HT-29 (cell line): ENCODE measurements around the gene TEX2. TPM values are rescaled to one million over a fixed set of nuclear protein-coding genes. Genes with fewer than 3 reads are reported as not detected.
"Not testable (repeated sequence)": the region's sequence is repeated elsewhere in the genome, so short reads cannot be mapped to it uniquely, and the experiment has no call there.

Experiments
- DNase-seq: peaks from one replicate; pipeline ENCODE4 v3.0.0-alpha.2; 2015; ENCODE audit warnings: low spot score
- total RNA-seq: library from RNA; depleted of rRNA; stranded (reverse); fragments of >200 nt; shearing (Covaris generic); gene quantifications from 2 replicates; pipeline ENCODE4 v1.2.3, GENCODE V29; 2014

TEX2 gene
- total RNA-seq, 1 experiment from 2014 or later = 9.8 TPM

DNA sequence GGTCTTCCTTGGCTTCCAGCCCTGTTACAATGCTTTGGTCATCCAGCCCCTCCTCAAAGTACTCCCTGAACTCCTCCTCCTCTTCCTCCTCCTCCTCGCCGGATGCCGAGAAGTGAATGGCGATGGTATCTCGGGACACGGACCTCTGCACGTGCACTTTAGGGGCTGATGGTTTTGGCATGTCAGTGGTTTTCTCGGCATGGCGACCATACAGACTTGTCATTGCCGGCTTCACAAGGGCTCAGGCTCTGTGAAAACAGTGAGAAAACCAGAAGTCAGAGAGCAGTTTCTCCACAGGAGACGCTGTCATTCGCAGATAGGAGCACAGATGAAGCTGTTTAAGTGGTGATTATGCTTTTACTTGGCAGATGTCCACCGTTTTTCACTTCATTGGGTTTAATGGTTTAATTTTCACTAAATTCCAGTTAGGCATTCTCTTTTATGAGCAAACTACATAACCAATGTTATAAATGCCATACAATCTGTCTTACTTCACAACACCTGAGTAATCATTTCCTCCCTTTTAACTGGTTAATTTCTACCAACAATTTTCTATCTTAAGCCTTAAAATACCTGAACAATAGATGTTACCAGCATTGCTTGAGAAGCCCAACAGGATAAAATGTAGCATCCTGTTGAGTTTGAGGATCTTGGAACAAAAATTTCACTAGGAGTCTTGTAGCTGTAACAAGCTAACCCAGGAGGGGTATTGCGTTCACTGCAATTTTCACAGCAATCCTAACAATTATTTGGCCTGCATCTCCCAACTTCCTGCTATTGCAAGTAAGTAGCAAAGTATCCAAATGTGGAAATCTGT, 48.9 kb downstream of the TEX2 start:
- no peak for DNase-seq

DNA sequence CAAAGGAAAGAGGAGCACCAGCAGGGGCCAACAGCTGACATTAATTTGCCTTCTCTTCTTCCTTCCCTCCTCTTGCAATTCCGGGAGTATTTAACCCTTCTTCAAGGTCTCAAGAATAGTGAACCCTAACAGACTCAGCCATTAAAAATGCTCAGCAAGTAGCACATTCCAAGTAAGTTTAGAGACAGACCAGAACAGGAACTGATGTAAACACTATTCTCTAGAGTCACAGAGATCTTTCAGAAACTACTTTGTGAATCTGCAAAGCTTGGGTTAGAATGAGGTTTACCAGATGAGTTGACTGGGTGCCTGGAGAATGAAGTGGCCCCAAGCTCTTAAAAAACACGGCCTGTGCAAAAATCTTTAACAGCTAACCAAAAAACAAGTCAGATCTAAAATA, 50.9 kb downstream of the TEX2 start:
- no peak for DNase-seq

DNA sequence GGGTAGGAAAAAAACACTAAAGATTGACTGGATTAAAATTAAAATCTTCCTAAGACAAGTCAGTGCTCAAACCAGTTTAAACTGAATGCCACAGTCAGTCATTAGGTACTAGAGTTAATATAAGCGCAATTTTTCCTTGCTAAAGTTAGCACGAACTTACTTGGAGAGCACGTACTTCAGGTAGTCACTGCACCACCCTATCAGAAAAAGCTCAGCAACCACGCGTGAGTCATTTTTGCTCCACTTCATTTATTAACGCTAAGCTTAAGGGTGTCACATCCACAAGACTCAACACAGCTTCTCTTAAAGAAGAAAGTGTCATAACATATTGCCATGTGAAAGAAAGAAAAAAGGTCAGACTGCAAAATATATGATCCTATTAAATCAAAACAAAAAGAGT, 53.1 kb downstream of the TEX2 start:
- no peak for DNase-seq

DNA sequence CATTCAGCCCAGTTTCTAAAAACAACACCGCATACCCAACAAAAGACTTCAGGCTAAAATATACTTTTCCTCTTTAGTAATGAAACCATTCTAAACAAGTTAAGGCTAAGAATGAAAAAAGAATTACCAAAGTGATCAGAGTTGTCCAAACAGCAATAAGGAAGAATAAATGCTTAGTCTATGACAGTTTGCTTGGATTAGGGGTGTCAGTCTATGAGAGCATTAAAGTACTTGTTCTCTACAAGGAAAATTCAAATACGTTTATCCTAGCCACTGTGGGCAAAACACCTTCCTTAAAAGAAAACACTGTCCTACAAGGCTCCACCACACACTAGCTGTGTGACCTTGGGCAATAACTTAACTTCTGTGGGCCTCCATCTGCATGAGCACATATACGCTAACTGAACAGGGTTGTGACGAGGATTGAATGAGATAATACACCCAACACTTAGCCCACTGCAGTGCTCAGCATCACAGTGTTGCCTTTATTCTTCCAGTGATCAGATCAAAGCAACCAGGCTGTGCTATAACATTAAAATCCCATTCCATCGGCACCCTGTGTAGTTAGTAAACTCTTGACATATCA, 53.6 kb downstream of the TEX2 start:
- DNase-seq = no peak

DNA sequence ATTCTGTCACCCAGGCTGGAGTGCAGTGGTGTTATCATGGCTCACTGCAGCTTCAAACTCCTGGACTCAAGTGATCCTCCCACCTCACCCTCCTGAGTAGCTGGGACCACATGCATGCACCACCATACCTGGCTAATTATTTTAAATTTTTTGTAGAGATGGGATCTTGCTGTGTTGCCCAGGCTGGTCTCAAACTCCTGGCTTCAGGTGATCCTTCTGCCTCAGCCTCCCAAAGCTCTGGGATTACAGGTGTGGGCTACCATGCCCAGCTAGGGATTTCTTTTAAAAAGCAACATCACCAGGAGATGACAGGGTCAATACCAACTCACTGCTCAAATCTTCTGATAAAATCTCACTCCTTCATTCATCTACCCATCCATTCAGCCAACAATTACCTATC, 54.4 kb downstream of the TEX2 start:
- DNase-seq = not testable (repeated sequence)

DNA sequence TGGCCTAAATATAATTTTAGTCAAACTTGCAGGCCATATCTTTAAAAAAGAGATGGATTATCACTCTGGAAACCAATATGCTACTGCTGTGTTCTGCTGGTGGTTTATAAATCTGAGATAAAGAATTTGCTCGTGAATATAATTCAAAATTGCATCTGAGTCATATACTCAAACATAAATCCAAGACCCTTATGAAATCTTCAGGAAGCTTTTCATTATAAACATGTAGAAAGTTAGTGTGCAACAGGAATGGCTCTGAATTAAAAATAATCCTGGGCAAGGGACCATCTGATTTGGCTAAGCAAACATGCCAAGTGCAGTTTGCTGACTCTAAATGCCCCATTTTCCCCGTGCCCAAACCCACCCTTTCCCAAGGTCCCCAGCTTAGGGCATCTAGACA, 57.3 kb downstream of the TEX2 start:
- no peak for DNase-seq

DNA sequence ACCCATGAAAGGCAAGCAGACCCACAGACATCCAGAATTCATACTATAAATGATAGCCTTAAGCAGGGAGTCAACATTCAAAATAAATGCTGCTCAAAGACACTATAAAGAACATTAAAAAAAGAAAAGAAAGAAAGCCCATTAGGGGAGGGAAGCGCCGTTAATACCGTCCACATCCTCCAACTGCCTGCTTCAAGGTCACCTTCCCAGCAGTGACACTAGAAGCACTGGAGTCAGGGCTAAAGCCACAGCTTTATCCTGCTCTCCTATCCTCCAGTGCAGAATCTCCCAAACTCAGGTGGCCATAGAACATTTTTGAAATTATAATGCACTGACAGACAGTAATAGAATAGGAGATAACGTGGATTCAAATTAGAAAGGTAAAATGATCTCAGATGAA, 59.4 kb downstream of the TEX2 start:
- no peak for DNase-seq

DNA sequence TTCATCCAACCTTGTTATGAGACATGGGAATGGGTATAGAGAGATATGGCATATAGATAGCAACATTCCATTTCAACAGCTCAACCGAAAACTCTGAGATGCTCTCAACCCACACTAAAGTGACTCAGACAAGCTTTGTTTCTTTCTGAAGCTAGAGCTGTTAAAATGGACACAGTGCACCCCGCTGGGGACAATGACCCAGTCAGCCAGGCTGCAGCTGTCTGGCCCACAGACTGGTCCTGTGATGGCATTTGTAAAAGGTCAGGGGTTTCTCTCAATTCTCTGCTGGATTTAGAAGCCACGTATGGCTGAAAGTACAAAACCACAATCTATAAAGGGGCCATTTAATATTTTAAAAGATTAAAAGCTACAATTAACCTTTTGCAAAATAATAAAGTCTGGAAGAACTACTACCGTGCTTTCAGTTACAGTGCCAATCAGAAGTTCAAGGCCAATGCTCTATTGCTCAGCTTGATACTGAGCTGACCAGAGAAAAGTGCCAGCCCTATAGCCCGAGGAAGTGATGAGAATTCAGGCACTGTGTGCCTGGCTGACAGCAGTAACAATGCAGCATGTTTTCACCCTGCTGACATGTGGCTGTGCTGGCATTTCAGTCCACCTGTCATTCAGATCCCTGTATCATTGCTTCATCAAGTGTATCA, 60.2 kb downstream of the TEX2 start:
- no peak for DNase-seq

DNA sequence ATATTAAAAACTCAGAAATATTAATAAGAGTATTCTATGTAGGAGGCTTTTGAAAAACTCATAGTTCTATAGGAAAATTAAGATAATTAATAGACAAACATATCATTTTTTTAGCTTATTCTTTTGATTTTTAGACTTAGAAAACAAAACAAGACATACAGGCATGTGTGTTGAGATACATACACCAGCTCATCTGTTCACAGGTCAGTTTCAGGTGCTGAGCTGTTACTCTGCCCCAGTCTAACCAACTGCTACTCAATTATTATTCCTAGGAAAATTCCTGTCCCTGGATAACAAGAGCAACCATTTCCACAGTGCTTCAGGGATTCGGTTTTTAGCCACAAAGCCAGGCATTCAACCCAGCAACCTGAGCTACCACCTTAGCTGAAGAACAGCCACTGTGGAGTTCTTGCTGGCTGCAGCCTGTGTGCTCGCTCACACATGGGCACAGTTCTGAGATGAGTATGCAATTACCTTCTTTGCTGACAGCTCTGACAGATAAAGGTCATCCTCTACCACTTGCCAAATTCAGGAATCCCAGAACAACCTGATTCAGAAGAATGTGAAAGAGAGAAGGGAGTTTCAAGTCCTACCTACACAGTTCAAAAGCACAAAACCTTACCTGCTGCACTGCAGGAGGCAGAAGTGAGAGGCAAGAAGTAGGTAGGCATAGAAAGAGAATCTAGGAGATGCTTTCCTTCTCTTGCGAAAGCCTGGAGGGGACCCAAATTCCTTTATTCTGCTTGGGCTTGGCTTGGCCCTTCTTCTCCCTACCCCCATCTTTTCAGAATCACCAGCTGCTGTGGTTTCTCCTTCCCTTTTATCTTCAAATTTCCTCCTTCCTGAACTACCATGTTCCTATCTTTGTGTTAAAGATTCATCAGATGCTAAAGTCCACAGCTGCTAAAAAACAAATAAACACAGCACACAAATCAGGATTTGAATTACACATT, 62.7 kb downstream of the TEX2 start:
- no peak for DNase-seq

DNA sequence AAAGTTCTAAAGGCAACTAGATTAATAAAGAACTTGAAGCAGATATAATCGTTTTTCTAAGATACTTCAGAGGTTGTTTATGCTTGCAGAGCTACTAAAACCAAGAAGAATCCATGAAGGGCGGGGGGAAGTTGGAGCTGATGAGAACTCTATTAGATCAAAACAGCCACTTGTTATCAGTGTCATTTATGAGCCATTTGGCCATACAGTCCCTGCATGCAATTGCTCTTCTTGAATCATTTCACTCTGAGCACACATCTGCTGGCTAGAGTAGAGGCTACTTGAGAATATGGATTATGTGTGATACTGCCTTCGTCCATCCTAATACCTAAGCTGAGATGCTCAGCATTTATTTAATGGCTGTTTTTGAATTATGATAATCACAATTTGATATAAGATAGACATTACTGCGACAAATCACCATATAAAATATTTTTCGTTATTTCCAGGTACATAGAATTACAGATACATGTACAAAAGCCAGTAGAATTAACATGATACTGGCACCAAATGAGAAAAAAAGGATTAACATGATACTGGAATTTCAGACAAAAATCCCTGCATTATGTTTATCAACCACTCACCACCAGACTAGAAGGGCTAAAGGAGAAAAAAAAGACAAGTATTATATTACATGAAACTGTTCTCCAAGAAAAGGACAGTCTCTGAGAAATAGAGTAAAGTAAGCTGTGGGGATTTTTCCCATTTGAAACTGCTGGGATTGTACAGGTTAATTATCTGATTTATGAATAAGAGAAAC, 64.5 kb downstream of the TEX2 start:
- DNase-seq = no peak

DNA sequence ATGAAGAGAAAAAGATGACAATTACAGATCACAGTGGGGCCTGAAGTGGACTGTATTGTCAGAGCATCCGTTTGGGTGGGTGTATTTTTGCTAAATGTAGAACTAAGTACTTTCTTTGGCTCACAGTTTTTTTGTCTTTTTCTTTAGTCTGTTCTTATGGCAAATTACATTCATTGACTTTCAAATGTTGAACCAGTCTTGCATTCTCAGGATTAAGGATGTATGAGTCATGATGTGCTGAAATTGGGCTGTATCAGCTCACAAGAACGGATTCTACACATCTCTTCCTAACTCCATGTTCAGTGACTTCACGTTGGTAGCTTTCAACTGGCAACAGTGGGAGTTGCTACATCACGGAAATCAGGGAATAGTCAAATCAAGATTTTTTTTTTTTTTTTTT, 66.5 kb downstream of the TEX2 start:
- DNase-seq = no peak

DNA sequence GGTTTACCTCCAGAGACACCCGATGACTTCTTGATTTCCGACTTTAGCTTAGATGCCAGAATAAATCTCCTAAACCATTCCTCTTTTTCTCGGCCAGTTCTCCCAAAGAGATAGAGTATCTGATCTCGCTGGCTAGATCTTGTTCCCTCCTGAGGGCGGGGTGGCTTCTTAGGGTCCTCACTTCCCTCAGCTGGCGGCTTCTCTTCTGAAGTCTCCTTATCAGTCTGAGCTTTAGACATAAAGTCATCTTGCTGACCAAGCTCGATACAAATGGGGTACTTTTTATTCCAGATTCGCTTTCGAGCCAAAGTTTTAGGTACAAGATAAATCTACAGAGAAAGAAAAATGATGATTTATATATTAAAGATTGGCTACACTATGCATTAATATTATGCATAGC, 69.5 kb downstream of the TEX2 start:
- DNase-seq = no peak

DNA sequence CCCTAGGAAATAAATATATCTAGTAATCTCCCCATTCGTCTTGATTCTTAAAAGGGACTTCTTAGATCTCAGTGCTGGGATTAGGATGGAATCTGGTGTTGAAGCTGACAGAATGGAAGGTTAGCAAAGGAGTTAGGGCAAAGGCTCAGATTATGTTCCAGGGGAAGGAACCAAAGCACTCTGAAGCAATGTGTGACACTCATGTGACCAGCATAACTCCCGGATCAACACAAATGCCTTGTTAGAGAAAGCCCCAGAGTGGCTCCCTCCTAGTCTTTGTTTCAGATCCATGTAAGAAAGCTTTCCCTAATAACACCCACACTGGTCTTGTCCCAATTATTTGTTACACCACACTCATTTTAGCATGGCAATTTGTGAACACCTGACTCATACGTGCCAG, 70.5 kb downstream of the TEX2 start:
- DNase-seq = no peak

DNA sequence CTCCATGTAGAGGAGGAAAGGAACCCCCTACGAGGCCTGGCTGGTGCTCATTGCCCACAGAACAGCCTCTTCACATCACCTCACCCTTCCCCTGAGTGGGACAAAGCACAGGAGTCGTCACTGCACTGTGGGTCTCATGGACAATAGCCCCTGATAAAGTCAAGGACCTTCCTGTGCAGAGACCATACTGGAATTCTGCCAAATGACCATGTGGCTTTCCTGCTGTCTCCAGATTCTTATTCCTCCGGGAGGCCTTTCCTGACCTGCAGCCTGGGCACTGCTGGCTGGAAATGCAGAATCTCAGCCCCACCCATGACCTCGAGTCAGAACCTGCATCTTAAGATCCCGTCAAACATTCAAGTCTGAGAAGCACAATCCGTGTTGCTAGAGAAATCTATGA, 72.6 kb downstream of the TEX2 start:
- DNase-seq = no peak

DNA sequence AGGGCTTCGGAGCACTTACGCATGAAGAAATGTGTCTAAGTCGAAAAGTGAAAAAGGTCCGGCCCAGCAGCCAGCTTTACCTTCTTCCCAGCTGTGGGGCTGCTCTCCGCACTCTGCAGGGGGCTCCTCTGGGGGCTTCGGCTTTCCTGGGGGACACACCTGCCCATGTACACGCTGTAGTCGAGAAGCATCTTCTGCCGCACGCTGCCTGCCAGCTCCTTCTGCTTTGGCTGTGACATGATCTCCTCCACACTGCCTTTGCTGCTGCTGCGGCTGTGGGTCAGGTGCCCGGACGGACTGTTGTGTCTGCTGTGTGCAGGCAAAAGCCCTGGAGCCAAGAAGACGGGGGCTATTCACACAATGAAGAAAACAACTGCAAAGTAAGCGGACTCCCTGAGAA, 75.0 kb downstream of the TEX2 start:
- DNase-seq = no peak

DNA sequence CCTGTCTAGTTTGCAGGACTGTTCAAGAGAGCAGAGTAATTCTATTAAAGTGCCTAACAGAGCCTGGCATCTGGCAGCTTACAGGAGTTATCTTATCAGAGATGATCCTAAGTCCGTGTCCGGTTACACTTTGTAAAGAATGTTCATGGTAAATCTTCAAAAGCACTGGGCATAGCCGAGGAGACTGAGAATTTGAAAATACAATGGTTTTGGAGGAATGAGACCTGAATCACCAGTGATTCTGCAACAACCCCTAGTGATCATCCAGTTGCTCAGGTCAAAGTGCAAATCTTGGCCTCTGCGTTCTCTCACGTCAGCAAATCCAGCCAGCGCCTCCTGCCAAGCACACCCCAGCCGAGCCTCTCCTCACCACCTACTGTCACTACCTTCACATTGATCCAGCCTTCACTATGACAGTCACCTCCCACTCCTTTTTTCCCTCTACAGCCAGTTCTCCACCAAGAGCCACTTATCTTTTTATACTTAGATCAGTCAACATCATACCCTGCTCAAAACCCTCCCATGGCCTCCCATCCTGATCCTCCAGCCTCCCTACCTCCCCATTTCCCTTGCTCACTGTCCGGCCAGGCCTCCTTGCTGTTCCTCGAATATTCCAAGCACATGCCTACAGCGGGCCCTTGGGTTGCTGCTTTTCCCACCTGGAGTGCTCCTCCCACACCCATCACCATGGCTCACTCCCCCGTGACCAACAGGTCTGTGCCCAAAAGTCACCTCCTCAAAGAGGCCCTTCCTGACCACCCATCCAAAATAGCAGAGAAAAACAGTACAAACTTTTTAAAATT, 75.8 kb downstream of the TEX2 start:
- no peak for DNase-seq

DNA sequence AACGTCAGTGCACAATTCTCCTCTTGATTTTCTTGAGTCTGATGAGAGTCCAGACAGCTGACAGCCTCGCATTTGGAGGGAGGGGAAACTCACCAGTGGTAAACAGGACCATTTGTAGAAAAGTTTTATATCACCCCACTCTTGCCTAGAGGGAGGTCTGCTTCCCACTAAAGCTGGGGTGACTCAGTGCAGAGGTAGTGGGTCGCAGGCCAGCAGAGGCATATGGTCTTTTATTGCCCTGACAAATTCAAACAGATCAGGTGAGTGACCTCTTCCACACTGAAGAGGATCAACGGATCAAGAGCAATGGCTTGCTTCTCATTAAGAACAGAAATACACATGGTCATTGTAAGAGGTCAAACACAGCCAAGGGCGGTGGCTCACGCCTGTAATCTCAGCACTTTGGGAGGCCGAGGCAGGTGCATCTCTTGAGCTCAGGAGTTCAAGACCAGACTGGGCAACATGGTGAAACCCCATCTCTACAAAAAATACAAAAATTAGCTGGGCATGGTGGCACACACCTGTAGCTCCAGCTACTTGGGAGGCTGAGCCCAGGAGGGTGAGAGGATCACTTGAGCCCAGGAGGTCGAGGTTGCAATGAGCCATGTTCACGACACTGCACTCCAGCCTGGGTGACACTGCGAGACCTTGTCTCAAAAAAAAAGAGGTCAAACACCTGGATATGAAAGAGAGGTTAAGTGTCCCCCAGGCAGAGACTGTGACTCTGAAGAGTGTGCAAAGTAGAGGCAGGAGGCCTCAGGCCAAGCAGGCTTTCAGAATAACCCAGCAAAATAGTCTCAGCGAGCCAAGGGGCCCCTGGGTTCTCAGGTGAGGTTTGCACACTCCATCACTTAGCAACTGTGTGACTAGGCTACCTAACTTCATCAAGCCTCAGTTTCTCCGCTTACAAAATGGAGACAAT, 76.6 kb downstream of the TEX2 start:
- DNase-seq = no peak

DNA sequence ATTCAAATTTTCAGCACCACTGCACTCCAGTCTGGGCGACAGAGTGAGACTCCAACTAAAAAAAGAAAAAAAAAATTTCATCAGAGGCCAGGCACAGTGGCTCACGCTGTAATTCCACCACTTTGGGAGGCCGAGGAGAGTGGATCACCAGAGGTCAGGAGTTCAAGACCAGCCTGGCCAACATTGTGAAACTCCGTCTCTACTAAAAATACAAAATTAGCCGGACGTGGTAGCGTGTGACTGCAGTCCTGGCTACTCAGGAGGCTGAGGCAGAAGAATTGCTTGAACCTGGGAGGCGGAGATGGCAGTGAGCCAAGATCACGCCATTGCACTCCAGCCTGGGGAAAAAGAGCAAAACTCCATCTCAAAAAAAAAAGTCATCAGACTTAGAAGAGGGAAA, 77.5 kb downstream of the TEX2 start:
- not testable (repeated sequence) for DNase-seq

DNA sequence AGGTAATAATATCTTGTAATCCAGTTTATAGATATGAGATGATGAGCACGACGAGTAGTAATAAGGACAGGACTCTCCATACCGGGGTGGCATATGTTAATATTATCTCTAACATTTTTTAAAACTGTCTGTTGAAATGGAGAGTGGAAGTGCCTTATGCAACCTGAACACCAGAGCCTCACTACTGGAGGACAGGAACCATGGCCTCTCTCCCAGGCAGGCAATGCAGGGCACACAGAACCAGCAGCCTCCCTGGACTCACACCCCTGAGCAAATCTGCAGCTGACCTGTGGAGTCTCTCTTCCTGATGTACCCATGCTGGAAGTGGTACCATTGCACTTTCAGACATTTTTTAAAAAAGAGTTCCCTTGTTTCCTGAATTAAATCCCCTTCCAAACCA, 78.0 kb downstream of the TEX2 start:
- DNase-seq = no peak
